ENCODE results near the gene NUP133. TPM values are rescaled to one million over a fixed set of nuclear protein-coding genes. Genes with fewer than 3 reads are reported as not detected.

The NUP133 gene
- total and polyA plus RNA-seq, 4 donors, result 5.7 to 22.7 (median 10.4) TPM

DNA sequence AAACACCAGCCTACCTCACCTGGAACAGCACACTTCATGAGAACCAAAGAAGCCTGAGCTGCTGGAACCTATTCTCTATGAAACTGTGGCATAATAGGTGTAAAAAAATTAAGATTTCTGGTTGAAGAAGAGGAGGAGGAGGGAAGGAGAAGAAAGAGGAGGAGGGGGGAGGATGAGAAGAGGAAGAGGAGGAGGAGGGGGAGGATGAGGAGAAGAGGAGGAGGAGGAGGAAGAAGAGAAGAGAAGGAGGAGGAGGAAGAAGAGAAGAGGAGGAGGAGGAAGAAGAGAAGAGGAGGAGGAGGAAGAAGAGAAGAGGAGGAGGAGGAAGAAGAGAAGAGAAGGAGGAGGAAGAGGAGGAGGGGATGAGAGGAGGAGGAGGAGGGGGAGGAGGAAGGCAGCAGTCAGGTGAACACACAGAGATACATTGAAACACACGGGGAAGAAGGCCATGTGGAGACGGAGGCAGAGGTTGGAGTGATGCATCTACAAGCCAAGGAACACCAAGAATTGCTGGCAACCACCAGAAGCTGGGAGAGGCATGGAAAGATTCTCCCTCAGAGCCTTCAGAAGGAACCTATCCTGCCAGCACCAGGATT is 82.5 kb downstream of the NUP133 start:
- no peak overlapping the region for H3K27ac ChIP-seq (ENCODE audit: low read depth in 1 of 2, low read length in 2 of 2)
- TF ChIP-seq TAF1 (conservative IDR thresholded peaks at IDR 0.05), result no peak
- TF ChIP-seq SP1 (IDR thresholded peaks at IDR 0.05), result no peak
- no peak for TF ChIP-seq FOXA1 (IDR thresholded peaks at IDR 0.05)
- TF ChIP-seq GABPA (IDR thresholded peaks at IDR 0.05 in 1 of 2, conservative IDR thresholded peaks at IDR 0.05 in 1 of 2), result no peak
- TF ChIP-seq MAX (IDR thresholded peaks at IDR 0.05), result no peak
- H3K9ac ChIP-seq (ENCODE audit: low read depth in 1 of 2, low read length in 2 of 2), result no peak overlapping the region
- DNase-seq (ENCODE audit: low spot score), result no peak
- H3K4me1 ChIP-seq (ENCODE audit: control insufficient read depth in 4 of 4, insufficient read depth in 4 of 4, low read length in 3 of 4), result peaks cover 0 to under 1% (median 0%) of the 10 kb centered on the region in 4 donors
- WGBS, result 73% methylated on average over 2 of the region's 2 CpGs
- H3K36me3 ChIP-seq (ENCODE audit: control insufficient read depth in 4 of 4, insufficient read depth in 3 of 4, low read depth in 1 of 4, low read length in 3 of 4), result no peaks in the 10 kb centered on the region
- peaks cover 0 to 7% (median 1%) of the 10 kb centered on the region in 4 donors for H3K27me3 ChIP-seq (ENCODE audit: control insufficient read depth in 4 of 4, insufficient read depth in 4 of 4, low read length in 3 of 4)
- H3K4me3 ChIP-seq (ENCODE audit: low read depth in 1 of 3, low read length in 3 of 3), result no peak overlapping the region
- no peaks in the 10 kb centered on the region for H3K9me3 ChIP-seq (ENCODE audit: control insufficient read depth in 4 of 4, low read length in 3 of 4)

DNA sequence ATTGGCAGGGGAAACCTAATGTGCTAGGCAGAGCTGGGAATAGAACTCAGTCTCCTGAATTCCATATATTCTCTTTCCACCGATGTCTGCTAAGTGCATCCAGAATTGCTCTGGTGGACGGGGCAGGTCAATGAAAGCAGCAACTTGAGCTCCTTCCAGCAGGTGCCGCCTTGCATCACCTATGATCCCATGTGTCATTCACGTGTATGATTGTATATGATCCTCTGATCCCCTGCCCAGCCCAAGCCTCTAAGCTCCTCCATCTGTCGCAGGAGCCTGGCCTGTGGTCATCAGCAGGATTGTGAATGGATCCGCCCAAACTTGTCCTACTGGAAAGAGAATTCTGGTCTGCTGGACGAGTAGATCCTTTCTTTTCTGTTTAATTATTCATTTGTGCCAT is 87.4 kb downstream of the NUP133 start:
- Histone ChIP-seq H3K27ac (ENCODE audit: low read depth in 1 of 2, low read length in 2 of 2) (no peak overlapping the region), H3K4me3 (ENCODE audit: low read depth in 1 of 3, low read length in 3 of 3) (no peak overlapping the region)
- WGBS, result 76% methylated on average over 7 of the region's 7 CpGs

More for the DNA sequence above, 87.4 kb downstream of the NUP133 start:
- no peak for DNase-seq (ENCODE audit: low spot score)
- TF ChIP-seq YY1 (IDR thresholded peaks at IDR 0.05) (no peak), GABPA (IDR thresholded peaks at IDR 0.05 in 1 of 2, conservative IDR thresholded peaks at IDR 0.05 in 1 of 2) (no peak), SP1 (IDR thresholded peaks at IDR 0.05) (no peak), TAF1 (conservative IDR thresholded peaks at IDR 0.05) (no peak), EGR1 (IDR thresholded peaks at IDR 0.05; ENCODE audit: low read depth in 2 of 2) (no peak), FOXA2 (IDR thresholded peaks at IDR 0.05) (no peak), NR2F2 (IDR thresholded peaks at IDR 0.05) (no peak), CTCF (IDR thresholded peaks at IDR 0.05; ENCODE audit: low read depth, low read length, missing input control) (no peak), HNF4A (conservative IDR thresholded peaks at IDR 0.05) (no peak), RAD21 (IDR thresholded peaks at IDR 0.05) (no peak), FOXA1 (IDR thresholded peaks at IDR 0.05) (no peak)
- TF ChIP-seq, protein P1, sequence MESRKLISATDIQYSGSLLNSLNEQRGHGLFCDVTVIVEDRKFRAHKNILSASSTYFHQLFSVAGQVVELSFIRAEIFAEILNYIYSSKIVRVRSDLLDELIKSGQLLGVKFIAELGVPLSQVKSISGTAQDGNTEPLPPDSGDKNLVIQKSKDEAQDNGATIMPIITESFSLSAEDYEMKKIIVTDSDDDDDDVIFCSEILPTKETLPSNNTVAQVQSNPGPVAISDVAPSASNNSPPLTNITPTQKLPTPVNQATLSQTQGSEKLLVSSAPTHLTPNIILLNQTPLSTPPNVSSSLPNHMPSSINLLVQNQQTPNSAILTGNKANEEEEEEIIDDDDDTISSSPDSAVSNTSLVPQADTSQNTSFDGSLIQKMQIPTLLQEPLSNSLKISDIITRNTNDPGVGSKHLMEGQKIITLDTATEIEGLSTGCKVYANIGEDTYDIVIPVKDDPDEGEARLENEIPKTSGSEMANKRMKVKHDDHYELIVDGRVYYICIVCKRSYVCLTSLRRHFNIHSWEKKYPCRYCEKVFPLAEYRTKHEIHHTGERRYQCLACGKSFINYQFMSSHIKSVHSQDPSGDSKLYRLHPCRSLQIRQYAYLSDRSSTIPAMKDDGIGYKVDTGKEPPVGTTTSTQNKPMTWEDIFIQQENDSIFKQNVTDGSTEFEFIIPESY (IDR thresholded peaks at IDR 0.05), result no peak
- no peaks in the 10 kb centered on the region for H3K9me3 ChIP-seq (ENCODE audit: control insufficient read depth in 4 of 4, low read length in 3 of 4)
- no peaks in the 10 kb centered on the region for H3K27me3 ChIP-seq (ENCODE audit: control insufficient read depth in 4 of 4, insufficient read depth in 4 of 4, low read length in 3 of 4)
- no peaks in the 10 kb centered on the region for H3K4me1 ChIP-seq (ENCODE audit: control insufficient read depth in 4 of 4, insufficient read depth in 4 of 4, low read length in 3 of 4)
- no peak overlapping the region for H3K9ac ChIP-seq (ENCODE audit: low read depth in 1 of 2, low read length in 2 of 2)
- no peaks in the 10 kb centered on the region for H3K36me3 ChIP-seq (ENCODE audit: control insufficient read depth in 4 of 4, insufficient read depth in 3 of 4, low read depth in 1 of 4, low read length in 3 of 4)

Data from liver (tissue), 9 donors.